Skin epidermis (tissue), 12 donors: ENCODE measurements around the gene TSPAN9.
A peak's percentile ranks its signal among the peaks of the same experiment; 100 is the strongest.

ENCODE experiments used
- H3K27ac ChIP-seq, 21 experiments: fragments of 200-600 bp; sonication (generic) in 11 of 21; one replicate each; pipeline ENCODE4 v1.5.0; 2020; ENCODE audit warnings: mild to moderate bottlenecking in 3 of 21, inconsistent platforms in 2 of 21, moderate library complexity in 2 of 21
- H3K4me3 ChIP-seq, 7 experiments: fragments of 200-600 bp; sonication (generic) in 2 of 7; one replicate each; pipeline ENCODE4 v1.5.0; 2020; ENCODE audit warnings: inconsistent platforms in 2 of 7, mild to moderate bottlenecking in 2 of 7, moderate library complexity in 1 of 7

Gene TSPAN9

DNA sequence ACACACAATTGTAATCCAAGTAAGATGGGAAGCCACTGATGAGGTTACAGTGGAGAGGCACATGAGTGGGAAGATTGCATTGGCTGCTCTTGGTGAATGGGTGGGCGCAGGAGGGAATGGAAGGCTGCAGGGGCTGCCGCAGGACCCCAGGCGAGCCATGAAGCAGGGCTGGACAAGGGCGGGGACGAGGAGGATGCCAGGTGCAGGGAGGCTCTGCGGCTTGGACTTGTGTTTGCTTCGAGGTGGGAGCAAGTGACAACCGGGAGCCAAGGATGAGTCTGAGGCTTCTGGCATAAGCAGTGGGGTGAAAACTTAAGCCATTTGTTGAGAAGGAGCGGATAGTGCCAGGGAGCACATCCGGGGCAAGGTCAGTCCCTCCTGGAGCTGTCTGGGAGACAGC, 115.0 kb downstream of the TSPAN9 start:
- Histone ChIP-seq H3K27ac (no peak overlapping the region), H3K4me3 (no peak overlapping the region)

DNA sequence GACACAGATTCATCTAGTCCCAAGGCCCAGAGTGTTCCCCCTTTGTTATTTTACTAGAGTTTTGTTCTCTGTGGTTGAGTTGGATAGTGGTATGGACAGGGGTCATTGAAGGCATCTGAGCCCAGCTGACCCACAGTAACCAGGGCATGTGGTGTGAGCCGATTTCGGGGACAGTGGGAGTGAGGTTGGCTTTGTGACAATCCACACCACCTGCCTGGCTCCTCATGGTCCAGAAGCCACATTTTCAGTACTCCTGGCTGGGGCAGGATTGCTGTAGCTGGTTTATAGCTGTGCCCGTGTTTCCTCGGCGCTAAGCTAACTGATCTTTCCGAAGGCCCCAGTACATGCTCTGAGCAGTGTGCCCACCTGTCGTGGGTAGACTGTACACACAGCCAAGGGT, 116.0 kb downstream of the TSPAN9 start:
- no peak overlapping the region for H3K27ac ChIP-seq
- no peak overlapping the region for H3K4me3 ChIP-seq

DNA sequence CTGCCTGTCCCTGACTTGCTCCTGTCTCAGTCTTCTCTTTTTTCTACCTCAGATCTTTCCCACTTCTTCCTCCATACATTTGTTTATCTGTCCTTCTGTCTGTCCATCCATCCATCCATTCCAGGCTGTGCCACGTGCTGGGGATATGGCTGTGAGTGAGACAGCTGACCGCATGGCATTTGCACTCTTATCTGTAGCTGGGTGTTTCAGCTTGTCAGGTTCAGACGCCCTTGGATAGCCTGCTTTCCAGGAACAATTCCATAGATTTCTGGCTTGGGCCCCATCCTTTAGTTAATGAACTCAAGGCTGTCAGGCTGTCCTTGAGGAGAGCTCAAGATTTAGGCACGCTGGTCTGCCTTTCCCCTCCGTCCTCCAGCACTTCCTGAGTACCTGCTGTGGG, 116.6 kb downstream of the TSPAN9 start:
- Histone ChIP-seq H3K4me3 (no peak overlapping the region), H3K27ac (no peak overlapping the region)

DNA sequence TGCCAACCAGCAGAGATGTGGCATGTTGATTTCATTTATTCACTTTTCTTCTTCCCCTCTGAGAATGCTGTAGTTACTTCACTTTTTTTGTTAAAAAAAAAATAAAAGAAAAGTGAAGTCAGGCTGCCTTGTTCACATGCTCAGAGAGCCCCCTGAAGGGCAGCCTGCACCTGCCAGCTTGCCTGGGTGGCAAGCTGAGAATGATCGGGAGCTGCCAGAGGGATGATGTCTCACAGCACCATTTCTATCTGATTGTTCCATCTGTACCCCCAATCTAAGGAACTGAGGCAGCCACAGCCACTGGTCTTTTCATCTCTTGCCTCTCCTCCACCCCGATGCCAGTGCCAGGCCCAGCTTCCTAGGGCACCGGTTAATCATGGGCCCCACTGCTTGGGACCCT, 118.2 kb downstream of the TSPAN9 start:
- Histone ChIP-seq H3K27ac (no peak overlapping the region), H3K4me3 (no peak overlapping the region)

DNA sequence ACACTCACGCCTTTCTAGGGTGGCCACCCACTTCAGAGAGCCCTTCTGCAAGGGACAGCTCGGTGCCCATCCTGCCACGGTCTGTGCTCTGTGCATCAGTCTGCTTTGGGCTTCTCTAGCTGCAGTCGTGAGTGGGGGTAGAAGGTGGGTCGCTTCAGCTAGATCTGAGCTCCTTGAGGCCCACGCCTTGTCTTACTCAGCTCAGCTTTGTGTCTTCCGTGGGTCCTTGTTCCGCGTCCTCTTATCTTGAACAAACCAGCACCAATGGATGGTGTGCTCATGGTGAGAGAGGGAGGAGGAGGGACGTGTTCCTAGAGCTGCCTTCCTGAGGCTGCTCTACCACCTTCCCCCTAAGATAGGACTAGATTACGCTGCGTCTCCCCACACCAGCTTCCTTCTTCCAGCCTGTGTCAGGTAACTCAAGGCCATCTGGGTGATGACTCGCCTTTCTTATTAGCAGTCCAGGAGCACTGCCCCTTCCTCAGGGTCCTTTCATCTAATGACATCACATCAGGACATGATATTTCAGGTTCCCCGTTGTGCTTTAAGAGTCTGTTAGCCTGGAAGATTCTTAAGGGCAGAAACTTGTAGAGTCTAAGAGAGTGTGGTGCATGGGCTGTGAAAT, 118.8 kb downstream of the TSPAN9 start:
- Histone ChIP-seq H3K4me3 (no peak overlapping the region), H3K27ac (no peak overlapping the region)

DNA sequence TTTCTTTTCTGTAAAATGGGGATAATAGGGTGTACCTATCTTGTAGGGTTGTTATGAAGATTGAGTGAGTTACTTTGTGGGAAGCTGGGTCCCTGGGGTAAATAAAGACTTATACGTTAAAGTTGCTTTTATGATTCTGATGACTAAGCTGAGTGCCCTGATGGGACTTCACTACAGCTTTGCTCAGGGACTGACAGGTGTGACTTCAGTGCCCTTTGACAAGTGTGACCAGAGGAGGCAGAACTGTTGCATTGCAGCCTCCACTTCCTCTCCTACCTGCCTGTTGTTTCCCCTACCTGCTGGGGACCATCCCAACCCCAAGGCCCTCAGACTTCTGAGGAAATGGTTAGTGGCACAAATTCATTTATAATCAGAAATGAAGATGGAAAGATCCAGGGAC, 119.3 kb downstream of the TSPAN9 start:
- Histone ChIP-seq H3K4me3 (no peak overlapping the region), H3K27ac (no peak overlapping the region)

DNA sequence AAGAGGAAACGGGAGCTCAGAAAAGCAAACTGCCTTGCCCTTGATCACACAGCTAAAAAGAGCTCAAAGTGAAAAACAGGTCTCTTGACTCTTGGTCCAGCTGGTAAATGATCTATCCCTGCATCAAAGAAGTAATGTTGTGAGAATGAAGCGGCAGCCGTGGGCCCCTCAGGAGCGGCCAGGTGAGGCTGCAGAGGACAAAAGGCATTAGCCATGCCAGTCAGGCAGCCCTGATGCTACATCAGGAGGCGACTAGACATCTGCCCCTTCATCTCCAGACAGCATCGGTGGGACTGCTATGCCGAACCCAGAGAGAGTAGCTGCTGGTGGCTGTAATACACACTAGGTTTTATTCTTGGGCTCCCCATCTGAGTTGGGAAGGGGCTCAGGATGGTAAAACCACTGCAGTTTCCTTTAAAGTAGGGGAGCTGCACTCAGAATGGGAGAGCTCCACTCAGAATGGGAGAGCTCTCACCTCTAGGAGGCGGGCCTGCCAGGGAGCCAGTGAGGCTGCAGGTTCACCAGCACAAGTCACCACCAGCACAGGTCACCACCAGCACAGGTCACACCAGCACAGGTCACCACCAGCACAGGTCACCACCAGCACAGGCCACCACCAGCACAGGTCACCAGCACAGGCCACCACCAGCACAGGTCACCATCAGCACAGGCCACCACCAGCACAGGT, 120.1 kb downstream of the TSPAN9 start:
- Histone ChIP-seq H3K27ac (no peak overlapping the region), H3K4me3 (no peak overlapping the region)

DNA sequence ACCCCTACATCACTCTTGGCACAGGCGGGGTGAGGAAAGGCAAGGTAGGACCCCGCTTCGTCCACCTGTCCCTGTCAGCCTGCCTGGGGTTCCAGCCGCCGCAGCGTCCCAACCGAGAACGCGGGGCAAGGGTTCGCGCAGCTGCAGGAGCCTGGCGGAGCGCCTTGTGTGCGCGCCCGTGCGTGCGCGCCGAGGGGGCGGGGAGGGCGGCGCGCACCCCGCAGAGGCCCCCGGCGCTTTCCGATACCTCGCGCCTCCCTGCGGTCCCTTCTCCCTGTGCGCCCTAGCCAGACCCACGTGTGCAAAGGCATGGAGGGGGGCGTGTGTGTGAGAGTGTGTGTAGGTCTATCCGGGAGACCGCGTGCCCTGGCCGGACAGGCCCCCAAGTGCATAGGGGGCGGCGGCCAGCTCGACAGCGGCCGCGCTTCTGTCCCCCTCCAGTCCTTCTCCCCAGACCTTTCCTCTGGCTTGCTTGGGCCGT, 122.4 kb downstream of the TSPAN9 start:
- Histone ChIP-seq H3K4me3 (peak overlapping the region; percentile 19 to 46 (median 36)), H3K27ac (no peak overlapping the region)

DNA sequence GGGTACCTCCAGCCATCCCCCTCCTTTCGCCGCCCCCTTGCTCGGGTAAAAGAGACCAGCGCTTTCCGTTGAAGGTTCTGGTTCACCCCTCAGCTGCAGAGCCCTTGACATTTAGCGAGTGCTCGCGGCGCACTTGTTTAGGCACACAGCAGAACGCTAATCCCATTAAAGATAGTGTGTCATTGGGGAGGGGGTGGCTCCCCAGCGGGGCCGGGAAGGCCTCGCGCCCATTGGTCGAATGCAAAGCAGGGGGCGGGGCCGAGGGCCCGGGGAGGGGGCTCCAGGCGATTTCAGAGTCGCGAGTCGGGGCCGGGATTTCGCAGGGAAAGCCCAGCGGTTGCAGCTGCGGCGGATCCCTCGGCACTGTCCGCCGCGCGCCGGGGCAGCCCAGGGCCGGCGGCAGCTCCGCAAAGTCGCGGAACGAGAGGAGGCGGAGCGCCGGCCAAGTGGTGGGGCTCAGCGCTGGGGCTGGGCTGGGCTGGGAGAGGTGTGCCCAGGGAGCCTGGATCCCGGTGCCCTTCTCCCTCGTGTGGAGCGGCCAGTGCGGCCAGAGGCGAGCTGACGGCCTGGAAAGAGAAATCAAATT, 122.9 kb downstream of the TSPAN9 start:
- peak overlapping the region; percentile 19 to 46 (median 36) for H3K4me3 ChIP-seq
- H3K27ac ChIP-seq = no peak overlapping the region

DNA sequence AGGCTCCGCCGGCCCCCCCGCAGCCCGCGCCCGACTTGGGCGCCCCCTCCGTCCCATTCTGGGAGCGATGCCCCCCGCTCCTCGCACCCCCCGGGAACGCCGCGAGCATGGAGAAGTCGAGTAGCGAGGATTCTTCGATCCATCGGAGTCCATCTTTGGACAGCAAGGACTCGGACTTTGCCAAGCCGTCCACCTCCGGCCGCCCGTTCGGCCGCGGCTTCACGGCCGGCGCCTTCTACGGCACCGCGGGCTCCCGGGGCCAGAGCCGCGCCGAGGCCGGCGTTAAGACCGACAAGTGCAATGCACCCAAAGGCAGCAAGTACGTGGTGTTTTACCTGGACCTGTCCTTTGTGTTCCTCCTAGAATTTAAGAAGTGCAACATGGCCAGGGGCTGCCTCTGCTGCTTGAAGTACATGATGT, 123.6 kb downstream of the TSPAN9 start:
- H3K4me3 ChIP-seq = peak overlapping the region; percentile 19 to 46 (median 36)
- no peak overlapping the region for H3K27ac ChIP-seq

DNA sequence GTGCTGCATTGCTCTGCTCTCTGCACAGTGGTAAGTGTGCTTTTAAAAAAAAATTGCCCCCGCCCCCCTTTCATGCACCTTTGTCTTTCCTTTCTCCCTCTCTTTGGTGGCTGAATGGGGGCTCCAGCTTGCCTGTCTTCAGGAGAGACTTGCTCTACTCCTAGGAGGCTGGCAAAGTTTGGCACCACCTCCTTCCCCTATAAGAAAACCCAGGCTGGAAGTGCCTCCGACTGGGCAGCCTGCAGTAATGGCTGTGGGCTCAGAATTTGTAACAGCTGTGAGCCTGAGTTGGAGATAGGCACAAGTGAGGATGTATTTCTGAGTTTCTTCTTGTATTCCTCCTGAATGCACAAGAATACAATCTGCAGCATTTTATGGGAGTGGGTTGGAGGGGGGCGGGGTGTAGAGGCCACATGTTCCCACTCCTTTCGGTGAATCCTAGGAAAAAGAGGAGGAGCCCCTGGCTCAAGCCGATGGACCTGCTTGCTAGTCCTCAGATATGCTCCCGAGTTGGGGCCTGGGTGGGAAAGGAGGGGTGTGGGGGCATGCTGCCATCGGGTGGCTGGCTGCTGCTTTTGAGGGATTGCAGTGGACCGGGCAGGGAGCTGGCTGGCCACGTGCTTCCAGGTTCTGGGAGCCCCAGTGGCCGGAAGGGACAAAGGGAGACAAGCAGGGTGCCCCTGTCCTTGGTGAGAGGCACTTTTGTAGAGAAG, 124.3 kb downstream of the TSPAN9 start:
- Histone ChIP-seq H3K27ac (no peak overlapping the region), H3K4me3 (no peak overlapping the region)

DNA sequence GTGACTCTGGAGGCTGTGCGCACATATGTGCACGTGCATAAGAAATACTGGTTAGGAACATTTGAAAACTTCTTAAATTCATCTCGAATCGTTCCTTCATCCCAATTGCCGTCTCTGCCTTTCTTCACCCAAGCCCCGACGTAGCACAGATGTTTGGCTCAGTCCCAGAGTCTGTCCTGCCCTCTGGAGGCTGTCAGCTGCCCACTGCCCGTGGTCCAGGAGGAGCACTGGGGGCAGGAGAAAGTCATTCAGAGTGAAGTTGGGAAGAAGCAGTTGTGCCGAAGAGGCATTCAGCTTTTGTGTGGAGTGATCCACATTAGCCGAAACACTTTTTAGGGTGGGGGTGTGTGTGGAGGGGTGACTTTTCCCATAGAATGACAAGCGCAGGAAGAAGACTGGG, 124.9 kb downstream of the TSPAN9 start:
- no peak overlapping the region for H3K27ac ChIP-seq
- H3K4me3 ChIP-seq = no peak overlapping the region

DNA sequence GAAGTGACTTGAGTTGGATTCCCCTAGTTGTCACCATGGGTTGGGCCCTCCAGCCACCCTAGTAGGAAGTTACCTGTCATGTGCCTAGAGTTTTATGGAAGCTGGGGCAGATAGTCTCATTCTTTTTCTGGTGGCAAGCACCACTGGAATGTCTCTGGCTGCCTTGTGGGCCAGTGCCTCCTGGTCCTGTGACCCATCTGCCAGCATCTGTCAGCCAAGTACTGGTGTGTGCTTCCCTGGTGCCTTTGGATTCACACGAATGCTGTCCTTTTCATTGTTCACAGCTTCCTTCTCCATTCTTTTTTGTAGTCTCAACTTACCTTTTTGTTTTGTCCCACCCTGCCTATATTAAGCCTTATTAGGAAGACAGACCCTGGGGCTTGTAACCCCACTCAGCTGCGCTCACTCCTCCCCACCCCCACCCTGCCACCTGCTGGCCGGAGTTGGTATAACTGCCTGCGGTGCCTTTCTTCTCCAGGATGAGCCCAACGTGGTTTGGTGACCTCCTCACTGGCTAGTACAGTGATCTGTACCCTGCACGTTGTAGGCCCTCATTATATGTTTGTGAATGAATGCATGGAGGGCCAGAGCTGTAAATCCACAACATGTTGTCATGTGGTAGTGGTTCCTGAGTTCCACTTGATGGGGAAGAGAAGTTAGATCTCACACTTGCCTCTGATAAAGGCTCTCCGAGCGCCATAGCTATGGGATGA, 125.7 kb downstream of the TSPAN9 start:
- H3K27ac ChIP-seq = no peak overlapping the region
- H3K4me3 ChIP-seq = no peak overlapping the region

DNA sequence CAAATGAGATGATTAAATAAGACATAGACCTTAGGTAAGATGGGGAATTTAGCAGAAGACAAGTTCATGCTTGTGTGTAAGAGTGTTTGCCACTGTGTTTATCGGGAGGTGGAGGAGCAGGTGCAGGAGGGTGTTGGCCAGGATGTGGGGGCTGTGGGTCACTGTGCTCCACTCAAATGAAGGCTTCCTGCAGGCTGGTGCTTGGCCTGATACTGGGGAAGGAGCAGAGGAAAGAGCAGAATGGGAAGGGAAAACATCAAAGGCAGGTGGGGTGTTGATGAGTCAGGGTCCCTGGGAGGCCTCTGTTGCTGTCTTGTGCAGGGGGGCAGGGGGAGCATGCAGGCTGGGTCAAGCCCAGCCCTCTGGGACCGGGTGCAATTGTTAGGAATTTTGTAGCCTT, 126.5 kb downstream of the TSPAN9 start:
- no peak overlapping the region for H3K27ac ChIP-seq
- H3K4me3 ChIP-seq = no peak overlapping the region

DNA sequence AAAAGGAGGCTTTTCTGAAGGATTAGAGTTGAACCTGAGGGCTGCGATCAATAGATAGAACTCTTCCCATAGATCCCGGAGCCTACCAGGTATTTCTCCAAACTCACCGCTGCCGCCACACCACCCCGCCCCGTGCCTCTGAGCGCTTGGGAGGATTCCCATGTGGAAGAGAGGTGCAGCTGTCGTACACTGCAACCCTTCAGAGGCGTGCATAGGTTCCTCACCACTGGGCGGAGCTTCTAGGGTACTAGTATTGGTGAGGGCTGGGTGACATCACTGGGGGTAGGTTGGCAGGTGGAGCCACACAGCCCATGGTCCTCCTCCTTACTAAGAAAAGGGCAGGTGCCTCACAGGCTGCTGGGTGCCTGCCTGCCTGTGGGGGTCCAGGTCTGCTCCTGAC, 127.0 kb downstream of the TSPAN9 start:
- Histone ChIP-seq H3K4me3 (no peak overlapping the region), H3K27ac (no peak overlapping the region)

DNA sequence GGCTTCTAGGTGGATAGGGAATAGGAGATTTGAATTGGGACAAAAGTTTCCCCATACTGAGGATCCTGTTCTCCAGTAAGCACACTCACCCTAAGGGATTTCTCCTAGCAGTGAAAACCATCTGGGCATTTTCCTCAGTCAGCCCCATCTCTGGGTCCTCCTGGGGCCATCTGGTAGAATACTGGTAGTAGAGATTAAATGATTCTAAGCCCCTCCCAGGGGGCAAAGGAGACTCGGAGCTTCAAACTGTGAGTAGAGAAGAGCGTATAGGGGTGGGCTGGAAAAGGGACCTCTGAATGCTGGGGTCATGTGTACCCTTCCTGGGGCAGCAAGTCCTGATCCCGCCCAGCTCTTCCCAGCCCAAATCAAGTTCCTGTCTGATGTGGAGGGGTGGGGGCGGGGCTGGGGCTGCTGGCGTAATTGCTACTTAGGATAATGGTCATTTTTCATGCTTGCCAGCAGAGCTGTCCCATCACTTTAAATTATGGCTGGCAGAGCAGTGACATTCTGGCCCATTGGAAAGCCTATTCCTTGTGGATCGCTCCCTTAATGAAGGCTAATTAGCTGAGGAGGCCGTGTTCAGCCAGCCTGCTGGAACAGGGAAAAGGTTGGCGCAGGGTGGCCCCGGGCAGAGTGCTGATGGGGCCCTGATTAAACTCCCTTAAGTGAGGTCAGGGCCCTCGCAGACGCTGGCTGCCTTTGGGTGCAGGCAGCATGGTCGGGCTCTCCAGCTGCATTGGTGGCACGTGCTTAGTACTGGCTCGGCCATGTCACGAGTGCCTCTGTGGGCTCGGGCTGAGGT, 127.8 kb downstream of the TSPAN9 start:
- H3K4me3 ChIP-seq = no peak overlapping the region
- H3K27ac ChIP-seq = no peak overlapping the region

DNA sequence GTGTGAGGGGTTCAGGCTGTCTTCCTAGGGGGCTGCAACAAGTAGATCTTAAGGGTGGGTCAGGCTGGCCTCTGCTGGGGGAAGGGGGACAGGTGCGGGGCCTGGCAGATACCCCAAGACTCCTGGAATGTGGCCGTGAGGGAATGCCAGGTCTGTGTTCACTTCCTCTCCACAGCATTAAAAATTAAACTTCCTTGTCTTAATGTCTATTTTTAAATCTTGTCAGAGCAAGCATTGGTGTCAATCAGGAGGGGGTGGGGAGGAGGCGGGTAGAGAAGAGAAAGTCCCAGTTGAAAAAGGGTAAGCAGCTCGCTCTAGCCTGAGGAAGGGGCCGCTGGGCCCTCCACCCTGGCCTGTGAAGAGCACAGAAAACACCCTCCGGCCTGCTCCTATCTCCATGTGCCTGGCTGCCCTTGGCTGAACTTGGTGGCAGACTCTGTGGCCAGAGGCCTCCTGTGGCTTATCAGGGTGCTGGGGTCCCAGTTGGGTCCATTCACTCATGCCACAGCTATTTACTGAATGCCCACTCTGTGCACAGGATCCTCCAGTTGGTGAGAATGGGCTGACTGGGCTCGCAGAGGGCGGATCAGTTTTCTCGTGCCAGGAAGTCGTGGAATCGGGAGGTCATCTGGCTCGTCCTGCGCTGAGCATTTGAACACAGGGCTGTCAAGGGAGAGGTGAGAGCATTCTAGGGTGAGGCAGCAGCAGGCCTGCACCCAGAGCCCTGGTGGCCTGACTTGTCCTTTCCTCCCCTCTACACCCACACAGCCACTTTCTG, 128.8 kb downstream of the TSPAN9 start:
- peak overlapping the region in 1 of 21 experiments; percentile 10 for H3K27ac ChIP-seq
- H3K4me3 ChIP-seq = no peak overlapping the region

DNA sequence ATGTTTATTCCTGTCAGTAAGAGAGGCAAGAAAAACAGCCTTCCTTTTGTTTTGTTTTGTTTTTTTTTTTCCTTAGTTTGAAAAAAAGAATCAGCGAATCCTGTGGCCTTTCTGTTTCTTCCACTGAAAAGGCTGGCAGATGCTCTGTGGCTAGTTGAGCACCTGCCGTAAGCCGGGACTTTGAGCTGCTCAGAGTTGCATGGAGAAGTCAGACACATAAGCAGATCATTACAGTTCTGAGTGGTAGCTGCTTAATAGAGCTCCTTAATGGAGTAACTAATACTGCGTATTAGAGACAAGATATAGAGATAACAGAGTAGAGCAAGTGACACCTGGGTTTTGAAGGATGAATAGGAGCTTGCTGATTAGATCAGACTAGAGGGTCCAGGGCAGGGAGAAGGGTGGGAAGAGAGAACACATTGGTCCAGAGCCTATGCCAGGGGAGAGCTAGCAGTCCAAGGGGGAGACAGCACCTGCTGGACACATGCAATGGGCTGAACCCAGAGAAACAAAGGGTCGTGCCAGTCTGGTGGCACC, 129.4 kb downstream of the TSPAN9 start:
- no peak overlapping the region for H3K27ac ChIP-seq
- H3K4me3 ChIP-seq = no peak overlapping the region
